K562 (cell line): ENCODE data around the gene ERN1. TPM values are rescaled to one million over a fixed set of nuclear protein-coding genes. Genes with fewer than 3 reads are reported as not detected.

Experiments
- BCLAF1 ChIP-seq, 2 experiments: fragments of 450-650 bp in 1 of 2; IDR thresholded peaks; 2 replicates each; pipeline ENCODE4 v1.6.1; 2011 to 2017; ENCODE audit warnings: low read depth in 2 of 2, antibody characterized with exemption in 1 of 2, borderline replicate concordance in 1 of 2, low read length in 1 of 2, mild to moderate bottlenecking in 1 of 2, mixed read lengths in 1 of 2; ENCODE audit not compliant: control insufficient read depth in 1 of 2
- CHD7 ChIP-seq: fragments of 200-600 bp; sonication (generic); IDR thresholded peaks from one replicate; pipeline ENCODE4 v1.6.1; 2012; ENCODE audit warnings: mild to moderate bottlenecking, low read depth, low read length, inconsistent platforms
- FIP1L1 ChIP-seq: fragments of 200-400 bp; formaldehyde crosslinking; IDR thresholded peaks from 2 replicates; pipeline ENCODE4 v1.6.1; 2018; ENCODE audit warnings: mild to moderate bottlenecking, low read depth, low read length; ENCODE audit not compliant: poor library complexity, severe bottlenecking
- FOXO4 ChIP-seq: fragments of 450-650 bp; formaldehyde crosslinking; IDR thresholded peaks from 2 replicates; pipeline ENCODE4 v1.4.0; 2020; ENCODE audit warnings: mild to moderate bottlenecking, moderate library complexity
- HMG20B ChIP-seq: fragments of 250-450 bp; sonication (Bioruptor Pico); IDR thresholded peaks from 2 replicates; pipeline ENCODE4 v1.5.0; 2021; ENCODE audit warnings: mild to moderate bottlenecking
- PTBP1 ChIP-seq: fragments of 200-400 bp; formaldehyde crosslinking; IDR thresholded peaks from 2 replicates; pipeline ENCODE4 v1.6.1; 2017; ENCODE audit warnings: low read depth, low read length
- RFX1 ChIP-seq: fragments of 450-650 bp; IDR thresholded peaks from 2 replicates; pipeline ENCODE4 v1.6.1; 2016; ENCODE audit warnings: mild to moderate bottlenecking, moderate library complexity
- RNF2 ChIP-seq: sonication (generic); IDR thresholded peaks from 2 replicates; pipeline ENCODE4 v1.6.1; 2016
- SMAD2 ChIP-seq: fragments of 150-350 bp; IDR thresholded peaks from 2 replicates; pipeline ENCODE4 v1.6.1; 2014; ENCODE audit warnings: low read depth, mild to moderate bottlenecking, low read length
- ZNF311 ChIP-seq: fragments of 250-450 bp; sonication (Bioruptor Pico); IDR thresholded peaks from 2 replicates; pipeline ENCODE4 v1.4.0; 2020; ENCODE audit warnings: mild to moderate bottlenecking, moderate library complexity
- polyA plus RNA-seq, 8 experiments: library from polyadenylated mRNA; depleted of rRNA in 4 of 8; stranded (reverse) in 5 of 8; unstranded in 3 of 8; fragments of >200 nt; fragmentation: Nextera tagmentation in 2 of 8; fragmentation: Illumina TruSeq in 1 of 8; extraction: Ambion mirVana in 2 of 8; extraction: Trizol in 1 of 8; gene quantifications; 2 replicates each; pipeline versions ENCODE4 v1.2.1 to v1.2.3, GENCODE V29; 2011 to 2014; ENCODE audit warnings: inconsistent platforms in 1 of 8, missing spikeins in 1 of 8
- total RNA-seq, 7 experiments: library from RNA; depleted of rRNA in 6 of 7; stranded (reverse); fragments of >200 nt in 6 of 7; fragmentation: Illumina TruSeq in 2 of 7; extraction: Trizol in 2 of 7; gene quantifications; 2 replicates each; pipeline versions ENCODE4 v1.2.1 to v1.2.3, GENCODE V29; 2011 to 2021; ENCODE audit warnings: low replicate concordance in 1 of 7

Gene ERN1
- total and polyA plus RNA-seq, 9 of the 15 experiments (the other 6 are each of a cell fraction or from before 2014, with no cell fraction given) = 2.1 to 22.5 (median 7.3) TPM

- TF ChIP-seq HMG20B (CRISPR knock-in tag) = no peak
- peak; percentile 96 for TF ChIP-seq RNF2
- no peak for TF ChIP-seq CHD7
- no peak for TF ChIP-seq RFX1
- no peak for TF ChIP-seq ZNF311 (CRISPR knock-in tag)
- no peak for TF ChIP-seq SMAD2
- no peak for TF ChIP-seq PTBP1
- no peak for TF ChIP-seq FIP1L1
- no peak for TF ChIP-seq BCLAF1 (IDR thresholded peaks at IDR 0.05; ENCODE audit: borderline replicate concordance in 1 of 2, control insufficient read depth in 1 of 2, low read depth in 2 of 2, low read length in 1 of 2)
- TF ChIP-seq FOXO4 (CRISPR knock-in tag) = no peak
Measured at GRCh38 chr17:64081802-64082799, 47.8 kb downstream of the ERN1 start (continued).
